OCI-LY3 (cell line): ENCODE measurements around the gene NEK10.

Source experiments
- H2AFZ ChIP-seq: fragments of 200-600, 300-600 bp; shearing (Covaris generic); 2 replicates; pipeline ENCODE4 v1.6.0; 2014; ENCODE audit warnings: antibody characterized with exemption, low read depth, low read length
- H3K27ac ChIP-seq: fragments of 200-600, 300-600 bp; sonication (generic); 2 replicates; pipeline ENCODE4 v1.5.1; 2014; ENCODE audit warnings: mild to moderate bottlenecking, low read length, moderate library complexity, mixed read lengths
- H3K27me3 ChIP-seq: fragments of 200-600, 300-600 bp; sonication (generic); 2 replicates; pipeline ENCODE4 v1.6.1; 2014; ENCODE audit warnings: low read depth, low read length, mixed read lengths
- H3K36me3 ChIP-seq: fragments of 200-600, 300-600 bp; sonication (generic); replicated peaks from 2 replicates; pipeline ENCODE3; 2014; ENCODE audit warnings: low read depth, low read length, mixed read lengths
- H3K4me1 ChIP-seq: fragments of 300-600, 200-600 bp; sonication (generic); 2 replicates; pipeline ENCODE4 v1.6.1; 2014; ENCODE audit warnings: low read length, mixed read lengths
- H3K4me2 ChIP-seq: fragments of 200-600, 300-600 bp; sonication (generic); 2 replicates; pipeline ENCODE4 v1.6.1; 2014; ENCODE audit warnings: low read length, mixed read lengths
- H3K4me3 ChIP-seq: fragments of 300-600, 200-600 bp; sonication (generic); 2 replicates; pipeline ENCODE4 v1.5.1; 2014; ENCODE audit warnings: antibody characterized with exemption, mild to moderate bottlenecking, low read length, moderate library complexity
- H3K79me2 ChIP-seq: fragments of 300-600, 200-600 bp; shearing (Covaris generic); 2 replicates; pipeline ENCODE4 v1.6.1; 2014; ENCODE audit warnings: mild to moderate bottlenecking, low read length, mixed read lengths
- H3K9ac ChIP-seq: fragments of 300-600, 200-600 bp; shearing (Covaris generic); 2 replicates; pipeline ENCODE4 v1.6.0; 2014; ENCODE audit warnings: mild to moderate bottlenecking, low read length, moderate library complexity
- H3K9me3 ChIP-seq: fragments of 200-600, 300-600 bp; shearing (Covaris generic); 2 replicates; pipeline ENCODE4 v1.6.1; 2014; ENCODE audit warnings: low read length, mixed read lengths; ENCODE audit not compliant: insufficient read depth
- H4K20me1 ChIP-seq: fragments of 200-600, 300-600 bp; sonication (generic); 2 replicates; pipeline ENCODE4 v1.6.1; 2016; ENCODE audit warnings: low read length, mixed read lengths; ENCODE audit not compliant: insufficient read depth
- CTCF ChIP-seq: fragments of 200-600, 300-600 bp; sonication (generic); IDR thresholded peaks from 2 replicates; pipeline ENCODE4 v1.5.1; 2014; ENCODE audit warnings: antibody characterized with exemption, low read length, low read depth
- EZH2phosphoT487 ChIP-seq: fragments of 200-600 bp; shearing (Covaris generic); IDR thresholded peaks from 2 replicates; pipeline ENCODE4 v1.6.1; 2018; ENCODE audit warnings: antibody characterized with exemption, mixed run types, low read depth

Gene NEK10

DNA sequence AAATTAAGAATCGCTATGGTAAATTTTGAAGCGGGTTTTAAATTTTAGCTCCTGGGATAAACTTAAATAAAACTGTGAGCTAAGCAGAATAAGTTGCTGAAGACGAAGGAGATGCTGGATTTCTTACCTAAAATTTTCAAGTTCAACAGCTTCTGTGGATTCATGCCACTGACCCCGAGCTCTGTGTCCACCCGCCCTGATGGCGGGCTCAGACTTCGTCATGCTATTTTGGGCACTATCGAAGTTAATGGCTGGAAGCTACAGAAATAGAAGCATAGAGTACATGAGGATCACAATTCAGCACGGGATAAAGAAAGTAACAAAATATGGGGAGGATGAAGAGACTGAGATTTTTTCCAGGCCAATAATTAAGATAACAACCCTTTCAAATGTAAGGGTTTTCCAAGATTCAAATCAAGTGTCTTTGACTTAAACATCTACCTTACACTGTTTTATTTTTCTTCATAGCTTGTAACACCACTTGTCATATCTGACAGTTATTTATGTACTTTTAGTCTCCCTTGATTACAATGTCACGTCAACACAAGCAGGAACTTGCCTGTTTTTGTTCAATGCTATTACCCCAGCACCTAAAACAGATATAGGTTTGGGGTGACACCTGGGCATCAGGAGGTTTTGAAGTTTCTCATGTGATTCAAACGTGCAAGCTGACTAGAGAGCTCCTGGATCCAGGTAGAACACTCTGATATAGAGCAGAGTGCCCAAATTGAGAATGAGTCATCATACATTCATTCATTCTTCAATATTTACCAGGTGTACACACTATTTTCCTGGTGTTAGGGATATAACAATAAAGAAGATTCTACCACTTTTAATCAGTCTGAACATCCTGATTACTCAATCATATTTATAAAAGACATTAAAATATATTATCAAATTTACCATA, 23.0 kb downstream of the NEK10 start:
- no peaks in the 10 kb centered on the region for H3K9me3 ChIP-seq
- peaks cover 13% of the 10 kb centered on the region for H3K4me1 ChIP-seq
- no peaks in the 10 kb centered on the region for H4K20me1 ChIP-seq
- H3K27ac ChIP-seq, result no peak overlapping the region
- TF ChIP-seq EZH2phosphoT487 (no peak), CTCF (no peak)
- no peak overlapping the region for H2AFZ ChIP-seq
- no peak overlapping the region for H3K4me3 ChIP-seq
- H3K27me3 ChIP-seq, result no peaks in the 10 kb centered on the region
- H3K36me3 ChIP-seq, result no peaks in the 10 kb centered on the region
- no peak overlapping the region for H3K4me2 ChIP-seq
- H3K79me2 ChIP-seq, result no peaks in the 10 kb centered on the region
- no peak overlapping the region for H3K9ac ChIP-seq

- Histone ChIP-seq H3K9ac (no peak overlapping the region), H2AFZ (no peak overlapping the region), H3K27ac (no peak overlapping the region), H4K20me1 (no peaks in the 10 kb centered on the region), H3K4me3 (no peak overlapping the region), H3K36me3 (no peaks in the 10 kb centered on the region), H3K4me2 (no peak overlapping the region), H3K79me2 (no peaks in the 10 kb centered on the region), H3K4me1 (peaks cover 12% of the 10 kb centered on the region), H3K9me3 (no peaks in the 10 kb centered on the region), H3K27me3 (no peaks in the 10 kb centered on the region)
- no peak for TF ChIP-seq CTCF
- TF ChIP-seq EZH2phosphoT487, result no peak
Measured at GRCh38 chr3:27345493-27345892, 23.7 kb downstream of the NEK10 start.

- Histone ChIP-seq H3K4me2 (no peak overlapping the region), H3K36me3 (no peaks in the 10 kb centered on the region), H3K9me3 (no peaks in the 10 kb centered on the region), H3K27me3 (no peaks in the 10 kb centered on the region), H3K27ac (no peak overlapping the region), H4K20me1 (no peaks in the 10 kb centered on the region), H3K9ac (no peak overlapping the region), H2AFZ (no peak overlapping the region), H3K79me2 (no peaks in the 10 kb centered on the region), H3K4me1 (peaks cover 8% of the 10 kb centered on the region), H3K4me3 (no peak overlapping the region)
- TF ChIP-seq CTCF (no peak), EZH2phosphoT487 (no peak)
Measured at GRCh38 chr3:27345045-27345444, 24.1 kb downstream of the NEK10 start.

GRCh38 chr3:27344192-27344591, 25.0 kb downstream of the NEK10 start:
- Histone ChIP-seq H3K4me1 (no peaks in the 10 kb centered on the region), H3K9me3 (no peaks in the 10 kb centered on the region), H3K27me3 (no peaks in the 10 kb centered on the region), H3K79me2 (no peaks in the 10 kb centered on the region), H3K4me3 (no peak overlapping the region), H3K4me2 (no peak overlapping the region), H3K36me3 (no peaks in the 10 kb centered on the region), H2AFZ (no peak overlapping the region), H3K27ac (no peak overlapping the region), H3K9ac (no peak overlapping the region), H4K20me1 (no peaks in the 10 kb centered on the region)
- TF ChIP-seq EZH2phosphoT487, result no peak
- no peak for TF ChIP-seq CTCF
